Thyroid gland (tissue), 4 donors: ENCODE results near the gene RAD23B. TPM values are rescaled to one million over a fixed set of nuclear protein-coding genes. Genes with fewer than 3 reads are reported as not detected.
A peak's percentile ranks its signal among the peaks of the same experiment; 100 is the strongest.

ENCODE experiments used
- DNase-seq, 2 donors: peaks; one replicate each; pipeline ENCODE4 v3.0.0-alpha.2; 2019
- H3K27ac ChIP-seq, 3 donors: fragments of 200-600 bp; sonication (generic); 1 replicate in 2 of 3; 2 replicates in 1 of 3; pipeline ENCODE4 v1.5.1; 2016 to 2019; ENCODE audit warnings: mild to moderate bottlenecking in 1 of 3, moderate library complexity in 1 of 3
- H3K27me3 ChIP-seq: fragments of 200-600 bp; sonication (generic); one replicate; pipeline ENCODE4 v1.5.1; 2019
- H3K36me3 ChIP-seq, 2 donors: fragments of 200-600 bp; sonication (generic); one replicate each; pipeline ENCODE4 v1.5.1; 2016 to 2019
- H3K4me1 ChIP-seq, 2 donors: fragments of 200-600 bp; sonication (generic); one replicate each; pipeline ENCODE4 v1.5.1; 2017 to 2019
- H3K4me3 ChIP-seq, 3 donors: fragments of 200-600 bp; sonication (generic); replicated peaks in 1 of 3; 1 replicate in 2 of 3; 2 replicates in 1 of 3; pipeline ENCODE4 v1.5.1; 2016; ENCODE audit warnings: mild to moderate bottlenecking in 1 of 3
- H3K9me3 ChIP-seq: fragments of 200-600 bp; sonication (generic); one replicate; pipeline ENCODE4 v1.5.1; 2017
- CTCF ChIP-seq, 6 experiments: fragments of 200-600 bp in 3 of 6; fragments of 450-650 bp in 3 of 6; sonication (generic) in 3 of 6; IDR thresholded peaks; one replicate each; pipeline ENCODE4 v1.5.1; 2016 to 2019; ENCODE audit warnings: antibody characterized with exemption in 6 of 6, mild to moderate bottlenecking in 2 of 6, inconsistent platforms in 1 of 6, moderate library complexity in 1 of 6
- POLR2A ChIP-seq, 2 donors: fragments of 450-650 bp; IDR thresholded peaks; one replicate each; pipeline ENCODE4 v1.6.1; 2017; ENCODE audit warnings: antibody characterized with exemption in 2 of 2, mild to moderate bottlenecking in 2 of 2, moderate library complexity in 1 of 2
- WGBS, 2 donors: methylation state at CpG; one replicate each; pipeline ENCODE4 v1.1.5; 2017; 5-methylcytosine and 5-hydroxymethylcytosine counted together
- intact Hi-C: fragments of 100-400 bp; cut with DNase I; formaldehyde crosslinking; loops from one replicate; pipeline ENCODE4 v1.15.1; 2023
- total RNA-seq, 4 donors: library from RNA; depleted of rRNA; stranded (reverse); fragments of >200 nt; gene quantifications; one replicate each; pipeline ENCODE4 v1.2.3, GENCODE V29; 2016

RAD23B gene
- total RNA-seq, 4 donors from 2014 or later = 68.6 to 85.7 (median 81.0) TPM

DNA sequence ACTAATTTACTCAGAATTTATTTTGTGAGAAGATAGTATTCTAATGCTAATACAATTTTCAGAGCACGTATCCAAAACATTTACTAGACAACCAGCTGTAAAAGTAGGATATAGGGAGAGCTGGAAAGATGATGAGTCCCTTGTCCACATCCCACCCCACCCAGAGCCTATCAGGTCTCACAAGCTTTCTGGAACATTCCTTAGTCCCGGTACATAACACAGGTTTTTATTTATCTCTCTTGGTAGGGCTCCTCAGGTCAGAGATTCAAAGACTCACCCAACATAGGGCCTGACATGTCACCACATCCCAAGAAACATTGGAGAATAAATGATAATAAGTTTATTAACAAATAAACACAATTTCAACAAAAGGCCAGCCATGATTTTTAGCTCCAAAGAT, 13.8 kb upstream of the RAD23B start:
- no peak for DNase-seq
- Histone ChIP-seq H3K4me1 (peaks cover 4 to 5% of the 10 kb centered on the region in 2 donors), H3K36me3 (no peaks in the 10 kb centered on the region), H3K27ac (no peak overlapping the region), H3K27me3 (no peaks in the 10 kb centered on the region), H3K4me3 (no peak overlapping the region), H3K9me3 (no peaks in the 10 kb centered on the region)
- intact Hi-C loops = no loop called here
- TF ChIP-seq CTCF (IDR thresholded peaks at IDR 0.05) (no peak), POLR2A (IDR thresholded peaks at IDR 0.05) (no peak)
- WGBS, 2 donors = 93 to 98% methylated on average over 2 of the region's 2 CpGs

DNA sequence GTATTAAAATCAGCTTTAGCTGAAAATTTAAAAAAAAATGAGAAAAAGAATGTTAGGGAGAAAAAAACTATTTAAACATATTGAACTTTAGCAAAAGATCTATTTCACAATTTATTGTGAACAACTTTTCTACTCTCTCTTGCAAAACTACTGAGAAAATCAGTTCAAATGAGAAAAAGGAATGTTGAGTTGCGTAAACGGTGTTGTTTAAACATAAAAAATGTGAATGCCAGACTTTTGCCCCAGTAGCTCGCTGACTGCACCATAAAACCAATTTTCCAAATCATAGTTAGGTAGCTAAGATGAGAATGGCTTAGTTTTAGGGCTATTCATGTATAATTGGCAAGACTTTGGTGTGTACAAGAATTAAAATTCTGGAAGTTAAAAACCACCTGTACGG, 13.4 kb upstream of the RAD23B start:
- 69 to 83% methylated on average over 4 of the region's 4 CpGs for WGBS, 2 donors
- no peak for TF ChIP-seq POLR2A (IDR thresholded peaks at IDR 0.05)
- peak in 1 of 6 experiments; percentile 4 for TF ChIP-seq CTCF (IDR thresholded peaks at IDR 0.05)
- Histone ChIP-seq H3K27me3 (no peaks in the 10 kb centered on the region), H3K4me3 (no peak overlapping the region), H3K36me3 (no peaks in the 10 kb centered on the region), H3K27ac (no peak overlapping the region), H3K4me1 (peaks cover 4 to 5% of the 10 kb centered on the region in 2 donors), H3K9me3 (no peaks in the 10 kb centered on the region)
- no peak for DNase-seq
- intact Hi-C loops = no loop called here

- Histone ChIP-seq H3K27ac (no peak overlapping the region), H3K4me1 (peaks cover 4 to 5% of the 10 kb centered on the region in 2 donors), H3K27me3 (no peaks in the 10 kb centered on the region), H3K36me3 (no peaks in the 10 kb centered on the region), H3K4me3 (no peak overlapping the region), H3K9me3 (no peaks in the 10 kb centered on the region)
- WGBS, 2 donors = 8 to 26% methylated on average over 1 of the region's 1 CpG
- DNase-seq = no peak
- TF ChIP-seq CTCF (IDR thresholded peaks at IDR 0.05) = no peak
- intact Hi-C loops = no loop called here
Observed at GRCh38 chr9:107270082-107270481, 13.0 kb upstream of the RAD23B start.

DNA sequence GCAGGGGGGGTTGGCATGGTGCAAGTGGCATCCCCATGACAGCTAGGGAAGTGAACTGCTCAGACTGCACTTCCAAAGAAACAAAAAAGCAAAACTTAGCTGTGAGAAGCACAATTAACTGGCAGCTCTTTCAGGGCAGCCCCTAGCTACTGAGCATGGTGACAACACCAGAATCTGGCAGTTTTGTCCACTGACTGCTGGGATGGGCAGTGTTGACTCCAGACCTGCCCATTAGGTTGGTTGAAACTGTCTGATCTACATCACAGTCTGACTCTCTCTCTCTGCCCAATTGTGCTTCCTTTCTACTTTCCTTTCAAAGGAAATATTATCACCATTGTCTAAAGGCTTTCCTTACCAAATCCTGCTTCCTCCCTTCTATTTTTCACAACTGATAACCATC, 12.5 kb upstream of the RAD23B start:
- intact Hi-C loops = no loop called here
- Histone ChIP-seq H3K36me3 (no peaks in the 10 kb centered on the region), H3K27me3 (no peaks in the 10 kb centered on the region), H3K27ac (no peak overlapping the region), H3K4me1 (peaks cover 4 to 5% of the 10 kb centered on the region in 2 donors), H3K4me3 (no peak overlapping the region), H3K9me3 (no peaks in the 10 kb centered on the region)
- TF ChIP-seq POLR2A (IDR thresholded peaks at IDR 0.05) (no peak), CTCF (IDR thresholded peaks at IDR 0.05) (no peak)
- no peak for DNase-seq

- Histone ChIP-seq H3K27me3 (no peaks in the 10 kb centered on the region), H3K36me3 (no peaks in the 10 kb centered on the region), H3K4me3 (no peak overlapping the region), H3K9me3 (no peaks in the 10 kb centered on the region), H3K4me1 (peaks cover 4 to 5% of the 10 kb centered on the region in 2 donors), H3K27ac (no peak overlapping the region)
- 36 to 53% methylated on average over 4 of the region's 4 CpGs for WGBS, 2 donors
- TF ChIP-seq POLR2A (IDR thresholded peaks at IDR 0.05) (no peak), CTCF (IDR thresholded peaks at IDR 0.05) (no peak)
- intact Hi-C loops = no loop called here
- DNase-seq = peak; percentile 20 to 27
Observed at GRCh38 chr9:107273634-107274033, 9.4 kb upstream of the RAD23B start.
